Uterus (tissue), 4 donors: ENCODE data around the gene NPB. TPM values are rescaled to one million over a fixed set of nuclear protein-coding genes. Genes with fewer than 3 reads are reported as not detected.
A peak's percentile ranks its signal among the peaks of the same experiment; 100 is the strongest.

ENCODE experiments used
- DNase-seq, 2 donors: peaks; one replicate each; pipeline ENCODE4 v3.0.0-alpha.2; 2019 to 2020
- H3K27ac ChIP-seq, 2 donors: fragments of 200-600 bp; sonication (generic); 1 replicate in 1 of 2; 2 replicates in 1 of 2; pipeline ENCODE4 v1.5.1; 2016 to 2018
- H3K27me3 ChIP-seq, 2 donors: fragments of 200-600 bp; sonication (generic); one replicate each; pipeline ENCODE4 v1.5.1; 2018 to 2019; ENCODE audit warnings: control low read depth in 1 of 2
- H3K36me3 ChIP-seq, 2 donors: fragments of 200-600 bp; sonication (generic); one replicate each; pipeline ENCODE4 v1.5.1; 2019; ENCODE audit warnings: control low read depth in 1 of 2
- H3K4me1 ChIP-seq, 2 donors: fragments of 200-600 bp; sonication (generic); one replicate each; pipeline ENCODE4 v1.5.1; 2018 to 2019; ENCODE audit warnings: control low read depth in 1 of 2
- H3K4me3 ChIP-seq, 2 donors: fragments of 200-600 bp; sonication (generic); 1 replicate in 1 of 2; 2 replicates in 1 of 2; pipeline ENCODE4 v1.5.1; 2018 to 2019; ENCODE audit warnings: mild to moderate bottlenecking in 1 of 2
- H3K9me3 ChIP-seq, 2 donors: fragments of 200-600 bp; sonication (generic); one replicate each; pipeline ENCODE4 v1.5.1; 2019; ENCODE audit warnings: control low read depth in 1 of 2
- CTCF ChIP-seq, 4 experiments: fragments of 200-600 bp in 2 of 4; fragments of 450-650 bp in 2 of 4; sonication (generic) in 2 of 4; IDR thresholded peaks; one replicate each; pipeline ENCODE4 v1.5.1; 2016 to 2019; ENCODE audit warnings: antibody characterized with exemption in 4 of 4, mild to moderate bottlenecking in 2 of 4, moderate library complexity in 1 of 4
- POLR2A ChIP-seq, 2 donors: fragments of 450-650 bp; IDR thresholded peaks; one replicate each; pipeline ENCODE4 v1.6.1; 2016; ENCODE audit warnings: antibody characterized with exemption in 2 of 2, mild to moderate bottlenecking in 1 of 2, moderate library complexity in 1 of 2
- intact Hi-C: fragments of 100-400 bp; cut with DNase I; formaldehyde crosslinking; loops from one replicate; pipeline ENCODE4 v1.15.1; 2023; ENCODE audit warnings: low total_unique reads
- total RNA-seq, 4 donors: library from RNA; depleted of rRNA in 3 of 4; stranded (reverse); fragments of >200 nt in 3 of 4; gene quantifications; one replicate each; pipeline versions ENCODE4 v1.1.0 to v1.2.4, GENCODE V29; 2014 to 2023
- donor health status: DM: yes; HTN: yes; CAD: no.

Gene NPB
- total RNA-seq, 4 donors from 2014 or later, result 2.0 to 2.1 TPM; not detected in 2

- no peaks in the 10 kb centered on the region for H3K36me3 ChIP-seq
- intact Hi-C loops, result no loop called here
Measured at GRCh38 chr17:81910840-81911276, 8.8 kb downstream of the NPB start.

GRCh38 chr17:81911277-81911961 lies 9.4 kb downstream of the NPB start, which contains the start of gene PCYT2:
TSS of gene PCYT2 (minus strand) at chr17:81911399. CDS start at chr17:81911355, 44 bp downstream.
- peak within 1 kb of the TSS; percentile 46 to 83 for H3K4me3 ChIP-seq
- H3K4me1 ChIP-seq, result peaks cover 0 to 4% of the 10 kb centered on the region in 2 donors
- DNase-seq, result peak; percentile 89 to 90
- TF ChIP-seq CTCF (IDR thresholded peaks at IDR 0.05) (no peak), POLR2A (IDR thresholded peaks at IDR 0.05) (peak in 1 of 2 donors; percentile 56)
- no peaks in the 10 kb centered on the region for H3K27me3 ChIP-seq
- peak within 1 kb of the TSS; percentile 38 to 81 for H3K27ac ChIP-seq
- H3K9me3 ChIP-seq, result no peaks in the 10 kb centered on the region
- intact Hi-C loops, result no loop called here
- no peaks in the 10 kb centered on the region for H3K36me3 ChIP-seq

More at GRCh38 chr17:81910840-81911276, 8.8 kb downstream of the NPB start:
- DNase-seq, result peak in 1 of 2 donors; percentile 46
- Histone ChIP-seq H3K4me1 (peaks cover 0 to 4% of the 10 kb centered on the region in 2 donors), H3K4me3 (peak overlapping the region; percentile 46 to 83), H3K27ac (peak overlapping the region; percentile 38 to 62), H3K9me3 (no peaks in the 10 kb centered on the region), H3K27me3 (no peaks in the 10 kb centered on the region)
- TF ChIP-seq CTCF (IDR thresholded peaks at IDR 0.05) (no peak), POLR2A (IDR thresholded peaks at IDR 0.05) (no peak)

GRCh38 chr17:81911969-81912368 lies 9.9 kb downstream of the NPB start:
- DNase-seq, result no peak
- Histone ChIP-seq H3K4me3 (no peak overlapping the region), H3K9me3 (no peaks in the 10 kb centered on the region), H3K27me3 (no peaks in the 10 kb centered on the region), H3K4me1 (peaks cover 5 to 7% of the 10 kb centered on the region in 2 donors), H3K36me3 (no peaks in the 10 kb centered on the region), H3K27ac (peak overlapping the region in 1 of 2 donors; percentile 81)
- intact Hi-C loops, result no loop called here
- no peak for TF ChIP-seq POLR2A (IDR thresholded peaks at IDR 0.05)
- no peak for TF ChIP-seq CTCF (IDR thresholded peaks at IDR 0.05)

GRCh38 chr17:81912441-81913309 lies 10.6 kb downstream of the NPB start:
- no peaks in the 10 kb centered on the region for H3K9me3 ChIP-seq
- peaks cover 5 to 9% of the 10 kb centered on the region in 2 donors for H3K4me1 ChIP-seq
- DNase-seq, result no peak
- intact Hi-C loops, result no loop called here
- no peak overlapping the region for H3K4me3 ChIP-seq
- H3K27me3 ChIP-seq, result no peaks in the 10 kb centered on the region
- H3K36me3 ChIP-seq, result no peaks in the 10 kb centered on the region
- H3K27ac ChIP-seq, result no peak overlapping the region
- no peak for TF ChIP-seq POLR2A (IDR thresholded peaks at IDR 0.05)
- TF ChIP-seq CTCF (IDR thresholded peaks at IDR 0.05), result no peak
